H1 (cell line): ENCODE data around the gene EPG5. TPM values are rescaled to one million over a fixed set of nuclear protein-coding genes. Genes with fewer than 3 reads are reported as not detected.

ENCODE experiments used
- ATF2 ChIP-seq: IDR thresholded peaks from 2 replicates; pipeline ENCODE4 v1.6.1; 2012; ENCODE audit warnings: low read length, inconsistent platforms
- CBX5 ChIP-seq: fragments of 300-800, 300-1000 bp; sonication (generic); IDR thresholded peaks from 2 replicates; pipeline ENCODE4 v1.7.1; 2016; ENCODE audit warnings: antibody characterized with exemption, low read length, low read depth
- CHD1 ChIP-seq: IDR thresholded peaks from 2 replicates; pipeline ENCODE4 v1.6.1; 2012; ENCODE audit warnings: low read depth, low read length, improper control_type of control experiment
- CHD2 ChIP-seq: IDR thresholded peaks from 2 replicates; pipeline ENCODE4 v1.6.1; 2012; ENCODE audit warnings: low read length, improper control_type of control experiment
- CHD7 ChIP-seq: fragments of 300-600 bp; sonication (generic); IDR thresholded peaks from 2 replicates; pipeline ENCODE4 v1.7.1; 2012; ENCODE audit warnings: low read length, moderate library complexity, mild to moderate bottlenecking, inconsistent platforms; ENCODE audit not compliant: insufficient replicate concordance
- RFX5 ChIP-seq: IDR thresholded peaks from 2 replicates; pipeline ENCODE4 v1.6.1; 2011; ENCODE audit warnings: low read depth, low read length, improper control_type of control experiment, borderline replicate concordance
- polyA plus RNA-seq, 7 experiments: library from polyadenylated mRNA; depleted of rRNA in 3 of 7; stranded (reverse) in 5 of 7; unstranded in 2 of 7; fragments of >200 nt in 5 of 7; fragments of 200-250 nt in 2 of 7; gene quantifications; 1 replicate in 5 of 7; 2 replicates in 1 of 7; 4 replicates in 1 of 7; pipeline versions ENCODE4 v1.2.1 to v1.2.3, GENCODE V29; 2011 to 2013; ENCODE audit warnings: missing spikeins in 2 of 7, mixed read lengths in 2 of 7
- total RNA-seq: library from RNA; stranded (reverse); fragmentation: NEBNext Ultra II Directional; extraction: Animal tissue kit (Norgen Biotek cat#: 25700); gene quantifications from 2 replicates; pipeline ENCODE4 v1.2.1, GENCODE V29; 2021

EPG5 gene
- total and polyA plus RNA-seq, 2 of the 8 experiments (the other 6 are each of a cell fraction or from before 2014, with no cell fraction given) = 14.1 to 18.3 TPM

GRCh38 chr18:45841060-45841764, 125.9 kb downstream of the EPG5 start (continued):
- TF ChIP-seq CHD7 (no peak), RFX5 (no peak), CHD1 (no peak), ATF2 (no peak), CBX5 (no peak), CHD2 (no peak)
- TF ChIP-seq, all 59 proteins: peak for 0
